OCI-M2 (cell line): ENCODE results near the gene MRPL51.
"Not testable (repeated sequence)": the region's sequence is repeated elsewhere in the genome, so short reads cannot be mapped to it uniquely, and the experiment has no call there.

Experiments
- DNase-seq: peaks from one replicate; lab custom pipeline; 2025; ENCODE audit not compliant: unreplicated experiment; lab: John Stamatoyannopoulos, UW

MRPL51 gene

DNA sequence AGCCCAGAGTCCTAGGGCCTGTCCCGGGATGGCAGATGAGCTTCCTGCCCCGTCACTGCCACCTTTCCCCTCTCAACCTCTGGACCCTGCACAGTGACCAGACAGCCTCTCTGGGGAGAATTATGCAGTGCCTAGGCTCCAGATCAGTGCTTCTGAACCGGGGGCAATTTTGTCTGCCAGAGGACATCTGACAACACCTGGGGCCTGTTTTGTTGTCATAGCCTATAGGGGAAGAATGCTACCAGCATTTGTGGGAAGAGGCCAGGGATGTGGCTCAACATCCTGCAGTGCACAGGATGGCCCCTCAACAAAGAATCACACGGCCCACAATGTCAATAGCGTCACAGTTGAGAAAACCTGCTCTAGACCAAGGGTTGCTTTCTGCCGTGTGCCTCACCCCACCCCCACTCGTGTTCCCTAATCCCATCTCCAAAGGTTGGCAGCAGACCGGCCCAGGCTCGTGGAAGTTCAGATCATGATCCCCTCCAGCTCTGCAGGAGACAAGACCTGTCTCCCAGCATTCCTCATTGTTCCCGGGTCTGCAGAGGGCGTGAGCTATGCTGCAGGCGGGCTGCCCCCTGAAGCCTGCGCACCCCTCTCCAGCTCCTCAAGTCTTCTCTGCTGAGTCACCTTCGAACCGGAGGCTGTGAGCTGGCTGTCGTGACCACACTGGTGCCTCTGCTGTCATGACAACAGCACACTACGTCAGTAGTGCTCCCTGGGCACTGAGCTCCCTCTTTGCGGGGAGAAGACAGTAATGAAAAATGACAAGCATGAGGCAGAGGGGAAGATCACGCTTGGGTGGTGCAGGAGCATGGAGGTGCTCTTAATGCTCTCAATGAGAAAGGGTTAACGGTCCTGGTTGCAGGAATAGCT, 39.2 kb upstream of the MRPL51 start:
- peak; percentile 53 for DNase-seq

DNA sequence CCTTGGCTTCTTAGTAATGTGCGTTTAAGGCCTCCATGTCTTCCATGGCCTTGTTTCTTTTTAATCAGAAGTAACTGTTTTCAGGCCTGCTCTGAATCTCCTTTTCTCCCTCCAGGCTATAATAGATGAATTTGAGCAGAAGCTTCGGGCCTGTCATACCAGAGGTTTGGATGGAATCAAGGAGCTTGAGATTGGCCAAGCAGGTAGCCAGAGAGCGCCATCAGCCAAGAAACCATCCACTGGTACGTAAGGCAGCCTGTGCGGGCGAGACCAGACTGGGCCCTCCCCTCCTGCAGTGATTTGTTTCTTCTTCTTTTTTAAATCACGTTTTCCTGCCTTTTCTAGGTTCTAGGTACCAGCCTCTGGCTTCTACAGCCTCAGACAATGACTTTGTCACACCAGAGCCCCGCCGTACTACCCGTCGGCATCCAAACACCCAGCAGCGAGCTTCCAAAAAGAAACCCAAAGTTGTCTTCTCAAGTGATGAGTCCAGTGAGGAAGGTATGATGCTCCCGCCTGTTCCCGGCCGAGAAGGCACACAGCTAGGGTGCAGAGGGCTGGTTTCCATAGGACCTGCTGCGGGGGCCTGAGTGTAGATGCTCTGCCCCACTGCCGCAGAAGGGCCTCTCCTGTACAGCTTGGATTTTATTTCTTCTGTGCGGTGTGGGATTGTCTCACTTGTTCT, 37.7 kb upstream of the MRPL51 start:
- DNase-seq: no peak

DNA sequence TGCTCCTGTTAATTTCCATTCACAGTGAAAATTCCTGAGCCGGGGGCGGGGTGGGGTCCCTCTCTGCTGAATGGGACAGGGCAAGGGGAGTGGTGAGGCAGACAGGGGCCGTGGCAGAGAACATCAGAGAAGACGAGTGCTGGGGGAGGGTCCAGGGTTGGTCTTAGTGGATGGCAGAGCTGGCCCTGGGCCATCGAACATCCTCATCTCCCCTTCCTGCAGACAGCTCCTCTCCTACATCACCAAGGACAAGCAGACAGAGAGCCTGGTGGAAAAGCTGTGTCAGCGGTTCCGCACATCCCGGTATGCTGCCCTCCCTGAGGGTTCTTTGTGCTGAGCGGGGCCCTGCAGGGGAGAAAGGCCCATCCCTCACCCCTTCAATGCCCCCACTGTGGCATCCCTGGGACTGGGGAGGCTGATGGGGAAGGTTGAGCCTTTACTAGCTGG, 36.3 kb upstream of the MRPL51 start:
- no peak for DNase-seq

DNA sequence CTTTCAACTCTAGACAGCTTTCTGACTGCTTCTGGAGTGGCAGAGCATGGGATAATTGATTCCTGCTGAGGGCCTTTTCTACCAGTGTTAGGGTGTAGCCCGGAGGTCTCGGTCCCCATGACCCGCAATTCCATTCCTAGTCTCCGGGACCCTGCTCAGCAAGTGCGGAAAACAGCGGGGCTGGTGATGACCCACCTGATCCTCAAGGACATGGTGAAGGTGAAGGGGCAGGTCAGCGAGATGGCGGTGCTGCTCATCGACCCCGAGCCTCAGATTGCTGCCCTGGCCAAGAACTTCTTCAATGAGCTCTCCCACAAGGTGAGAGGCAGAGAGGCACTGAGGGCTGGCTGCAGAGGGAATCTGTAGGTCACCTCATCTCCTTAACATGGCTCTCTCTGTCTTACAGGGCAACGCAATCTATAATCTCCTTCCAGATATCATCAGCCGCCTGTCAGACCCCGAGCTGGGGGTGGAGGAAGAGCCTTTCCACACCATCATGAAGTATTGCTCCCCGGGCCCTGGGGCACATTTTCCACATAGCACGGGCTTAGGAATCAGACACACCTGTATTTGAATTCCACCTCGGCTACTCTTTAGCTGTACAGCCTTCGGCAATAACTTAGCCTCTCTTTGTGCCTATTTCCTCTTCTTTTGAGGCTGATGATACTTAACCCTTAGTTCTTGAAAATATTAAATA, 35.6 kb upstream of the MRPL51 start:
- DNase-seq: no peak

DNA sequence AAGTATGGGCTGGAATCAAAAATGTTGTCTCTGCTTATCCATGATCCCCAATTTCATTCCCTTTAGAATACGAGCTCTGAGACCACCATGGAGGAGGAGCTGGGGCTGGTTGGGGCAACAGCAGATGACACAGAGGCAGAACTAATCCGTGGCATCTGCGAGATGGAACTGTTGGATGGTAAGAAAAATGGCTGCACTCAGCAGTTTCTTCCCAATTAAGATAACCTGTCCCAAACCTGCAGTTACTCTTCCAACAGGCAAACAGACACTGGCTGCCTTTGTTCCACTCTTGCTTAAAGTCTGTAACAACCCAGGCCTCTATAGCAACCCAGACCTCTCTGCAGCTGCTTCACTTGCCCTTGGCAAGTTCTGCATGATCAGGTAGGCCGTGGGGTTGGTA, 34.6 kb upstream of the MRPL51 start:
- no peak for DNase-seq

DNA sequence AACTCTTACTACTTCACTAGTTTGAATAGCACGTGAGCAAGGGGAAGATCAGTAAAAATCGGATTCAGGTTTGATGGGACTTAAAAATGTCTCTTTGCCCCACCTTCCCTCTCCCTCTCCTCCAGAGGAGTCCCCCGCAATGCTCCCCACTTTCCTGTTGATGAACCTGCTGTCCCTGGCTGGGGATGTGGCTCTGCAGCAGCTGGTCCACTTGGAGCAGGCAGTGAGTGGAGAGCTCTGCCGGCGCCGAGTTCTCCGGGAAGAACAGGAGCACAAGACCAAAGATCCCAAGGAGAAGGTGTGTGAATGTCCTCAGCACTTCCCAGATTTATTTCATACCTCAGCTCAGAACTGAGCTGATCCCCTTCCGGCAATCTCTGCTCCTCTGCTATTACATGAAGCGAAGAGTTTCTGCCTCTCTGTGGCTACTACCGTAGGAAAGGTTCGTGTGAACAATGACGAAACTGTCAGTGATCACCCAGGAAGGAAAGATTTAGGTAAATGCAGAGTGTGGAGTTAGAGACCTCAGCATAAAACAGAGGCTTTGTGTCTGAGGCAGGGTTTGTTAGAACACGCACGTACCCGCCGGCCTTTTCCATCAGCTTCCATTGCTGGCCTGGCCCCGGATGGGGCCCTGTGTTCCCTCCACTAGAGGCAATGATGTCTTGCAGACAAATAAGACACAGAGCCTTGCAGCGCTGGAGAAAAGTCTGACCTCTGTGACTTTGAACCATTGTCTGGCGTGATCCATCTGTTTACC, 33.9 kb upstream of the MRPL51 start:
- DNase-seq: no peak

DNA sequence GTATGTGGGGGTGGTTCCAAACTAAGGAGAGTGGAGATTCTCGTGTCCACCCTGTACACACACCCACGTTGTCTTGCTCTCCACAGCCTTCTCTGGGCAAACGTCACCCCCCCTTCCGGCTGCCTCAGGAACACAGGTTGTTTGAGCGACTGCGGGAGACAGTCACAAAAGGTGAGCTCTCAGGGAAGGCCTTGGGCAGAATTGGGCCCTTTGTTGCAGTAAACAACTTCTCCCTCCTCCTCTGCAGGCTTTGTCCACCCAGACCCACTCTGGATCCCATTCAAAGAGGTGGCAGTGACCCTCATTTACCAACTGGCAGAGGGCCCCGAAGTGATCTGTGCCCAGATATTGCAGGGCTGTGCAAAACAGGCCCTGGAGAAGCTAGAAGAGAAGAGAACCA, 33.1 kb upstream of the MRPL51 start:
- no peak for DNase-seq

DNA sequence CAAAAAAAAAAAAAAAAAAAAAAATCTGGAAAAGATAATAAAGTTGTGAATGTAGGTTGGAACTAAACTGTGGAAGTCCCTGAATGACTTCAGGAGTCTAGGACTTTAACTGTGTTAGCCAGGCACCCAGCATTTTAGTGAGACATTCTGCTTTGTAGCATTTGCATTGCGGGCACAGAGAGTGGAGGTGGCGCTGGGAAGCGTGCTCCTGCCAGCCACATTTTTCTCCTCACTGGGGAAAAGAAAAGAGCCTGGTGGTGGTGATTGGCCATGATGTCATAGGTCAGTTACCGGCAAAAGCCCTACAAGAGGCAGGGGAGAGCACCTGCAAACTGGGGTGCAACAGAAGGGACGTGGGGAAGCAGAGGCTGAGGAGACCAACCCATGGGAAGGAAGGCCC, 31.6 kb upstream of the MRPL51 start:
- no peak for DNase-seq

DNA sequence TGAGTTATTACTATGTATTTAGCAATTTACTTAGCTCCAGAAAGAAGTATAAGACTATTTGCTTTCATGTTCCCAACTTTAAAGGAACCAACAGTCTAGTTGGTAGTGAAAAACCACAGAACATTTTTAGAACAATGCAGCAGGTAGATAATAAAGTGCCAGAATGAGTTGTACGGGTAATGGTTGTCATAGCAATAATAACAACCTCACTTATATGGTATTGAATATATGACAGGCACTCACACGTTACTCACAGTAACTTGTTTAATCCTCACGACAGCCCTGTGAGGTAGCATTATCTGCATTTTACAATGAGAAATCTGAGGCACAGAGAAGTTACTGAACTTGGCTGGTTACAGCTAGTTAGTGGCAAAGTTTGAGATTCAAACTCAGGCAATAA, 30.6 kb upstream of the MRPL51 start:
- DNase-seq: no peak

DNA sequence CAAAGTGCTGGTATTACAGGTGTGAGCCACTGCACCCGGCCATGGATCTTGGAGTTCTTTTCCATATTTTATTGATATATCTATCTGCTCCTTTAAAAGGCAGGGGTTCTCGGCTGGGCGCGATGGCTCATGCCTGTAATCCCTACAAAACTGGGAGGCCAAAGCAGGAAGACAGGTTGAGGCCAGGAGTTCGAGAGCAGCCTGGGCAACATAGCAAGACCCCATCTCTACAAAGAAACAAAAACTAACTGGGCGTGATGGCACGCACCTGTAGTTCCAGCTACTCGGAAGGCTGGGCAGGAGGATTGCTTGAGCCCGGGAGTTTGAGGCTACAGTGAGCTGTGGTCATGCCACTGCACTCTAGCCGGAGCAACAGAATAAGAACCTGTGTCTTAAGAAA, 29.1 kb upstream of the MRPL51 start:
- no peak for DNase-seq

DNA sequence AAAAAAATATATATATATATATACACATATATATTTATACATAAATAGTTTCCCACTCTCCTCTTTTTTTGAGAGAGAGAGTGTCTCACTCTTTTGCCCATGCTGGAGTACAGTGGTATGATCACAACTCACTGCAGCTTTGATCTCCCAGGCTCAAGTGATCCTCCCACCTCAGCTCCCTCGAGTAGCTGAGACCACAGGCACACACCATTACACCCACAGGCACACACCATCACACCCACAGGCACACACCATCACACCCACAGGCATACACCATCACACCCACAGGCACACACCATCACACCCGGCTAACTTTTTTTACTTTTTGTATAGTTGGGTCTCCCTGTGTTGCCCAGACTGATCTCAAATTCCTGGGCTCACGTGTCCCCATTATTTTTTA, 27.1 kb upstream of the MRPL51 start:
- no peak for DNase-seq

DNA sequence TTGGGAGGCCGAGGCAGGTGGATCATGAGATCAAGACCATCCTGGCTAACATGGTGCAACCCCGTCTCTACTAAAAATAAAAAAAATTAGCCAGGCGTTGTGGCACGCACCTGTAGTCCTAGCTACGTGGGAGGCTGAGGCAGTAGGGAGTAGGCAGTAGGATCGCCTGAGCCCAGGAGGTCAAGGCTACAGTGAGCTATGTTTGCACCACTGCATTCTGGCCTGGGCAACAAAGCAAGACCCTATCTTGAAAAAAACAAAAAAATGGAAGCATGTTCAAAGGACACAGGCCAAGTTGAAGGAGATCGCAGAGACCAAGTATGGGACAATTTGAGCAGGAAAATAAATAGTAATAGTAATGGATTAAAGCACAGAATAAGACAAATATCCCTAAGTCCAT, 15.0 kb upstream of the MRPL51 start:
- DNase-seq: no peak

DNA sequence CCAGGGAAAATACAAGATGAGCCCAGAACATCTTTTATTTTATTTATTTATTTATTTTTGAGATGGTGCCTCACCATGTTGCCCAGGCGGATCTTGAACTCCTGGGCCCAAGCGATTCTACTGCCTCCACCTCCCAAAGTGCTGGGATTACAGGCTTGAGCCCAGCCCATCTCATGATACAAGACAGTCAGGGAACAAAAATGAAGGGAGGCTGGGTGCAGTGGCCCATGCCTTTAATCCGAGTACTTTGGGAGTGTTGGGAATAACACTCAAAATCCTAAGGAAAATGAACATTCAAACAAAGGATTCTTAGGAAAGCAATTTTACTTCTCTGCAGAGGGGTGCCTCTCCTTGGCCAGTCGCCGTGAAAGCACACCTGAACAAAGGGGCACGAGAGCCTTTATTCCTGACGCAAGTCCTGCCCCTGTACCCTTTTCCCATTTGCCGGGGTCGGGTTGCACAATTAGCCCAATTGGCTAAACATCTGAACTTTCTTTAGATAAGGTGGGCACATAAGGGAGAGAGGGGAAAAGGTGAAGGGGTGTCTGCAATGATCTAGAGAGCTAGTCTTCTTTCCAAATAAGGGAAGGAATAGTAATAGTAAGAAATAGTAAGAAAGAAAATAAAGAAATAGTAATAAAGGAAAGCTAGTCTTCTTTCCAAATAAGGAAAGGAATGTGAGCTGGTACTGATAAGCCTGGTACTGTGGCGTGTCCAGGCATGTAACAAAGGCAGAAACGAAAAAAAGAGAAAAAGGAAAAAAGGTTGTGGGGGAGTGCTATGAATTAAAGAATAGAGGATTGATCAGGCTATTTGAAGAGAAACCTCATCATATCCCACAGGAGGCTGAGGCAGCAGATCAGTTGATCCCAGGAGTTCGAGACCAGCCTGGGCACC, 14.3 kb upstream of the MRPL51 start:
- no peak for DNase-seq

DNA sequence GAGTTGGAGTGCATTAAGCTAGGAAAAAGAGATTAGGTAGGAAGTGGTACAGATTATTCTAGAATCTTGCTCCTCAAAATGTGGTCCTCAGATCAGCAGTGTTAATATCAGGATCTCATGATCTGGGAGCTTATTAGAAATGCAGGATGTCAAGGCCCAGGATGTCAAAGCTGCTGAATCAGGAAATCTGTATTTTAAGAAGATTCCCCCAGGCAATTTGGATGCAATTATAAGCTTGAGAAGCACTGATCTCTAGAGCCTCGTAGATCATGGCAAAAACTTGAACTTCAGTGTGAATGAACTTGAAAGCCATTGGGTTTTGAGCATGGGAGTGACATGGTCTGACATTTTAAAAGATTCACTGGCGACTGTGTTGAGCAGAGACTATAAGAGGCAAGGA, 7.4 kb upstream of the MRPL51 start:
- DNase-seq: no peak

DNA sequence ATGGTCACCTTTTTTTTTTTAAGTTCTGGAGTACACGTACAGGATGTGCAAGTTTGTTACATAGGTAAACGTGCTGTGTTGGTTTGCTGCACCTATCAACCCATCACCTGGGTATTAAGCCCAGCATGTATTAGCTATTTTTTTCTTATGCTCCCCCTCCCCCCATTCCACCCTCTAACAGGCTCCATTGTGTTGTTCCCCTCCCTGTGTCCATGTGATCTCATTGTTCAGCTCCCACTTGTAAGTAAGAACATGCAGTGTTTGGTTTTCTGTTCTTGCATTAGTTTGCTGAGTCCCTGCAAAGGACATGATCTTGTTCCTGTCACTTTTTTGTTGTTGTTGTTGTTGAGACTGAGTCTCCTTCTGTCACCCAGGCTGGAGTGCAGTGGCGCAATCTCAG, 4.2 kb upstream of the MRPL51 start:
- DNase-seq: not testable (repeated sequence)

DNA sequence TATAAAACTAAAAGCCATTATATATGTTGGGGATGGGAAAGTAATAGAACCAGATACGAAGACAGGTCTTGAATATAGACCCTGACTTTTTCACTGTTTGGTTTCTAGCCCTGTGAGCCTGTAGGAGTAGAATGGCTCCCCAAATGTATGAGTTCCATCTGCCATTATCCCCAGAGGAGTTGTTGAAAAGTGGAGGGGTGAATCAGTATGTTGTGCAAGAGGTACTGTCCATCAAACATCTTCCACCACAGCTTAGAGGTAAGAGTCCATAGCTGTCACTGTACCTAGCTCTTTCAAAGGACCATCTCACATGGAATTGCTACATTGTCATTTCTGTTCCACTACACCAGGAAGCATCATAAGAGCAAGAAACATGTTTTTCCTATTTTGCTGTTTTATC, 1.9 kb upstream of the MRPL51 start:
- DNase-seq: no peak

DNA sequence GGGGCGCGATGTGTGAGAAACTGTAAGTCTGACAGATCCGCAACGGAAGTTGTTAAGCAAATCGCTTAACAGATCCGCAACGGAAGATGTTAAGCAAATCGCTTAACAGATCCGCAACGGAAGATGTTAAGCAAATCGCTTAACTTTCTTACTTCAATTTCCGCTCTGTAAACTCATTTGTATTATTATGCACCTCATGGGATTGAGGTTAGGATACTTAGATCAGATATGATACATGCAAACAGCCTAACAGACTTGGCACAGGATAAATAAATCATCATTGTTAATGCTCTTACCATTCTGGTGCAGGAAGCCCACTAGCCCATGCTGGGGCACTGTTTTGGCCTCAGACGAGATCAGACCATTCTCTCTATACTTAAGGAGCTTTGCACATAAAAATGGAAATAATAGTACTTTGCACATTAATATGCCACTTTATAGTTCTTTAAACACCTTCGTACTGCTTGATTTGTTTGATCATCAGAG, 1.2 kb upstream of the MRPL51 start:
- DNase-seq: no peak

DNA sequence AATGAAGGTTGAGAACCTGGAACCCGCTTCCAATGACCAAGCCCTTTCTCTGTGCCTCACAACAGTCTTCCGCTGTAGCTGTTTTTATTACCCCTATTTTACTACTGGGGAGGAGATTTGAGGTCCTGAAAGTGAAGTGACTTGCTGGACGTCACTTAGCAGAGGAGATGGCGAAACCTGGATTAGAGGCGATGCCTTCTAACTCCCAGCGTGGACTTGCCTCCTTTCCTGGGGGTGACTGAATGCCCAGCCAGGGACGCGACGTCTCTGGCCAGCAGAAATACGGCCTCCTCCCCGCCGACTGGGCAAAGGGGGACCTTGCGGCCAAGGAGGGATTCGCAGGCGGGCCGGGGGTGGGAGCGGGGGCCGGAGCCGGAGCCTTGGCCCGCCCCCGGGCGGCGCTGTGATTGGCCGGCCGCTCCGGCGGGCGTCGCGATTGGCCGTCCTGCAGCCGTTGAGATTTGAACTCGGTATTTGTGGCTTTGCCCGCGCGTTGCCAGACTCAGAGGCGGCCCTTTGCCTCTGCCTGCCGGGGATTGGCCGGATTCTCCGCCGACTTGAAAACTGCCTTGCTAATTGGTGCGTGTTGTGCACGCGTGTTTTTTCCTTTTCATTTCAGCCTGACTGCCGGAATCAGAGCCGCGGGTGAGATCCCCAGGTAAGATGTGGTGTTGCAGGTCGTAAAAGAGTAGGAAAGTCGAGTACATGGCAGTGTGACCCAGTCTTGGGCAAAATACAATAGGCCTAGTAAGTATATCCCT, 615 bp upstream of the MRPL51 start, which contains the start of gene NCAPD2:
Gene NCAPD2 (plus strand): TSS at position 606 of the 761 bp plus-strand sequence. CDS start 997 bp downstream, outside the sequence.
- peak; percentile 66 for DNase-seq

DNA sequence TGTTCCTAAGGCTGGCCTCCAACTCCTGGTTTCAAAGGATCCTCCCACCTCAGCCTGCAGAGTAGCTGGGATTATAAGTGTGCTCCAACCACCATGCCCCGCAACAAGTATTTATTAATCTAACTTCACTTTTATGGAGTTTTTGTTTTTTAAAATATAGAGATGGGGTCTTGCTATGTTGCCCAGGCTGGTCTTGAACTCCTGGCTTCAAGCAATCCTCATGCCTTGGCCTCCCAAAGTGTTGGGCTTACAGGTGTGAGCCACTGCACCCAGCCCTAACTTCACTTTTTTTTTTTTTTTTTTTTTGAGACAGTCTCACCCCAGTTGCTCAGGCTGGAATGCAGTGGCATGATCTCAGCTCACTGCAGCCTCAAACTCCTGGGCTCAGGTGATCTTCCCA, 2.4 kb downstream of the MRPL51 start:
- DNase-seq: not testable (repeated sequence)
